Calu3 (cell line): ENCODE measurements around the gene AP2B1. TPM values are rescaled to one million over a fixed set of nuclear protein-coding genes. Genes with fewer than 3 reads are reported as not detected.
"Not testable (repeated sequence)": the region's sequence is repeated elsewhere in the genome, so short reads cannot be mapped to it uniquely, and the experiment has no call there.

Experiments used
- BruUV-seq: library from RNA; stranded (reverse); fragments of 400-500 nt; replicated peaks from 2 replicates; lab custom pipeline; 2021; lab: Mats Ljungman, UMichigan
- CTCF ChIA-PET: fragments of 300-600 bp; sonication (Branson Sonifier 250); formaldehyde crosslinking; loops from one replicate; lab custom pipeline; 2022; ENCODE audit warnings: antibody characterized with exemption; lab: Charles Lee
- DNase-seq: peaks from one replicate; pipeline ENCODE4 v3.0.0; 2022
- H3K27ac Mint-ChIP-seq: one replicate; pipeline ENCODE4 v1.8.0; 2022; ENCODE audit warnings: mixed read lengths; ENCODE audit not compliant: unreplicated experiment
- H3K27me3 Mint-ChIP-seq: one replicate; pipeline ENCODE4 v1.8.0; 2022; ENCODE audit warnings: mixed read lengths; ENCODE audit not compliant: unreplicated experiment
- H3K36me3 Mint-ChIP-seq: one replicate; pipeline ENCODE4 v1.8.0; 2022; ENCODE audit warnings: mild to moderate bottlenecking, moderate library complexity, mixed read lengths; ENCODE audit not compliant: insufficient read depth, unreplicated experiment
- H3K4me1 Mint-ChIP-seq: one replicate; pipeline ENCODE4 v1.8.0; 2022; ENCODE audit warnings: mild to moderate bottlenecking, low read depth, mixed read lengths; ENCODE audit not compliant: unreplicated experiment
- H3K4me3 Mint-ChIP-seq: one replicate; pipeline ENCODE4 v1.8.0; 2022; ENCODE audit warnings: mild to moderate bottlenecking, low read depth, moderate library complexity, mixed read lengths; ENCODE audit not compliant: unreplicated experiment
- H3K9me3 Mint-ChIP-seq: one replicate; pipeline ENCODE4 v1.8.0; 2022; ENCODE audit warnings: low read depth, mixed read lengths; ENCODE audit not compliant: unreplicated experiment
- intact Hi-C: fragments of 100-400 bp; cut with micrococcal nuclease; formaldehyde crosslinking; loops from one replicate; pipeline ENCODE4 v1.10.0; 2022; ENCODE audit not compliant: unreplicated experiment
- total RNA-seq: library from RNA; stranded (reverse); gene quantifications from 2 replicates; pipeline ENCODE4 v1.2.3, GENCODE V29; 2022
- TF ChIP-seq, protein P1 (sequence below): fragments of 200-600 bp; IDR thresholded peaks from one replicate; pipeline ENCODE4 v1.8.0; 2022; ENCODE audit warnings: antibody characterized with exemption; ENCODE audit not compliant: unreplicated experiment

AP2B1 gene
- total RNA-seq, 1 experiment from 2014 or later, result 309 TPM

GRCh38 chr17:35605678-35606077 is 18.6 kb downstream of the AP2B1 start:
- no TSS peak for BruUV-seq
- Mint-ChIP-seq H3K27ac (no peak overlapping the region), H3K4me1 (no peaks in the 10 kb centered on the region), H3K36me3 (peaks cover 72% of the 10 kb centered on the region), H3K4me3 (no peak overlapping the region), H3K27me3 (no peaks in the 10 kb centered on the region), H3K9me3 (no peaks in the 10 kb centered on the region)
- intact Hi-C loops, result no loop called here
- TF ChIP-seq, protein P1, sequence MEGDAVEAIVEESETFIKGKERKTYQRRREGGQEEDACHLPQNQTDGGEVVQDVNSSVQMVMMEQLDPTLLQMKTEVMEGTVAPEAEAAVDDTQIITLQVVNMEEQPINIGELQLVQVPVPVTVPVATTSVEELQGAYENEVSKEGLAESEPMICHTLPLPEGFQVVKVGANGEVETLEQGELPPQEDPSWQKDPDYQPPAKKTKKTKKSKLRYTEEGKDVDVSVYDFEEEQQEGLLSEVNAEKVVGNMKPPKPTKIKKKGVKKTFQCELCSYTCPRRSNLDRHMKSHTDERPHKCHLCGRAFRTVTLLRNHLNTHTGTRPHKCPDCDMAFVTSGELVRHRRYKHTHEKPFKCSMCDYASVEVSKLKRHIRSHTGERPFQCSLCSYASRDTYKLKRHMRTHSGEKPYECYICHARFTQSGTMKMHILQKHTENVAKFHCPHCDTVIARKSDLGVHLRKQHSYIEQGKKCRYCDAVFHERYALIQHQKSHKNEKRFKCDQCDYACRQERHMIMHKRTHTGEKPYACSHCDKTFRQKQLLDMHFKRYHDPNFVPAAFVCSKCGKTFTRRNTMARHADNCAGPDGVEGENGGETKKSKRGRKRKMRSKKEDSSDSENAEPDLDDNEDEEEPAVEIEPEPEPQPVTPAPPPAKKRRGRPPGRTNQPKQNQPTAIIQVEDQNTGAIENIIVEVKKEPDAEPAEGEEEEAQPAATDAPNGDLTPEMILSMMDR, result no peak
- DNase-seq, result no peak
- CTCF ChIA-PET, result no interaction called here

- H3K4me3 Mint-ChIP-seq, result no peak overlapping the region
These were observed 20.2 kb downstream of the AP2B1 start for GRCh38 chr17:35607239-35607847.

GRCh38 chr17:35609831-35610230 is 22.7 kb downstream of the AP2B1 start:
- H3K4me3 Mint-ChIP-seq, result no peak overlapping the region
- peaks cover 48% of the 10 kb centered on the region for H3K36me3 Mint-ChIP-seq
- intact Hi-C loops, result no loop called here
- no peaks in the 10 kb centered on the region for H3K4me1 Mint-ChIP-seq
- TF ChIP-seq, protein P1, result no peak
- no peak for DNase-seq
- H3K9me3 Mint-ChIP-seq, result no peaks in the 10 kb centered on the region
- CTCF ChIA-PET, result interaction anchor here (0.7 kb wide), 1 partner anchor 349 kb away, joined by 3 read pairs; no protein-coding TSS in a partner anchor
- H3K27me3 Mint-ChIP-seq, result no peaks in the 10 kb centered on the region
- no TSS peak for BruUV-seq
- no peak overlapping the region for H3K27ac Mint-ChIP-seq

More at GRCh38 chr17:35607239-35607847, 20.2 kb downstream of the AP2B1 start:
- no peak for DNase-seq
- H3K27me3 Mint-ChIP-seq, result no peaks in the 10 kb centered on the region
- BruUV-seq, result no TSS peak
- H3K4me1 Mint-ChIP-seq, result no peaks in the 10 kb centered on the region
- TF ChIP-seq, protein P1, result no peak
- no peak overlapping the region for H3K27ac Mint-ChIP-seq
- H3K36me3 Mint-ChIP-seq, result peaks cover 60% of the 10 kb centered on the region
- H3K9me3 Mint-ChIP-seq, result no peaks in the 10 kb centered on the region
- intact Hi-C loops, result no loop called here
- CTCF ChIA-PET, result interaction anchor here (0.6 to 1.0 kb wide), 4 partner anchors 19 to 157 kb away, joined by 3 to 5 read pairs (median 4); no protein-coding TSS in a partner anchor

DNA sequence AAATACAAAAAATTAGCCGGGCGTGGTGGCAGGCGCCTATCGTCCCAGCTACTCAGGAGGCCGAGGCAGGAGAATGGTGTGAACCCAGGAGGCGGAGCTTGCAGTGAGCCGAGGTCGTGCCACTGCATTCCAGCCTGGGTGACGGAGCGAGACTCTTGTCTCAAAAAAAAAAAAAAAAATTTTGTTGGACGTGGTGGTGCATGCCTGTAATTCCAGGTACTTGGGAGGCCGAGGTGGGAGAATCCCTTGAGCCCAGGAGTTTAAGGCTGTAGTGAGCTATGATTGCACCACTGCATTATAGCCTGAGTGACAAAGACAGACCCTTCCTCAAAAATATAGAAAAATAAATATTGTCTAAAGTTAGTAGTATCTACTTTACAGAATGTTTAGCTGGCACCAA is 23.6 kb downstream of the AP2B1 start:
- BruUV-seq, intact Hi-C loops, CTCF ChIA-PET, H3K4me3 Mint-ChIP-seq, H3K9me3 Mint-ChIP-seq, H3K27me3 Mint-ChIP-seq, H3K4me1 Mint-ChIP-seq, DNase-seq, H3K27ac Mint-ChIP-seq: not testable (repeated sequence)
- peaks cover 39% of the 10 kb centered on the region for H3K36me3 Mint-ChIP-seq
